HG02678 (cell line): ENCODE data around the gene CHSY1.

ENCODE experiments used
- ATAC-seq: cut with Tn5 transposase; IDR thresholded peaks from one replicate; pipeline ENCODE4 v1.9.1; 2021; ENCODE audit warnings: mild to moderate bottlenecking, moderate library complexity; ENCODE audit not compliant: unreplicated experiment

Gene CHSY1

GRCh38 chr15:101269479-101270223 is 17.8 kb upstream of the CHSY1 start:
- ATAC-seq = no peak

GRCh38 chr15:101267320-101268104 is 15.7 kb upstream of the CHSY1 start:
- no peak for ATAC-seq

- no peak for ATAC-seq
These were observed 14.9 kb upstream of the CHSY1 start for GRCh38 chr15:101266787-101267186.

DNA sequence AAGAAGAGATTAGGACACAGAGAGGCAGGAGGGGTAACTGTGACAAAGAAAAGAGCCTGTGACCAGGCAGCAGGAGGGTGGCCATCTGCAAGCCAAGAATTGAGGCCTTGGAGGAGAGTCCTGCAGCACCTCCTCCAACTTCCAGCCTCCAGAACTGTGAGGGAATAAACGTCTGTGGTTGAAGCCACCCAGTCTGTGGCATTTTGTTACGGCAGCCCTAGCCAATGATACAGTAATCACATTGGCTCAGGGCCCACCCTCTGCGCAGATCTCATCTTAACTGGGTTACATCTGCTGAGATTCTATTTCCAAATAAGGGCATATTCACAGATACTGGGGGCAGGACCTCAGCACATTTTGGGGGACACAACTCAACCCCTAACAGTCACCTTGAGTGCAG is 14.2 kb upstream of the CHSY1 start:
- ATAC-seq = no peak

- peak; percentile 61 for ATAC-seq
These were observed 13.2 kb upstream of the CHSY1 start for GRCh38 chr15:101264911-101265641.

DNA sequence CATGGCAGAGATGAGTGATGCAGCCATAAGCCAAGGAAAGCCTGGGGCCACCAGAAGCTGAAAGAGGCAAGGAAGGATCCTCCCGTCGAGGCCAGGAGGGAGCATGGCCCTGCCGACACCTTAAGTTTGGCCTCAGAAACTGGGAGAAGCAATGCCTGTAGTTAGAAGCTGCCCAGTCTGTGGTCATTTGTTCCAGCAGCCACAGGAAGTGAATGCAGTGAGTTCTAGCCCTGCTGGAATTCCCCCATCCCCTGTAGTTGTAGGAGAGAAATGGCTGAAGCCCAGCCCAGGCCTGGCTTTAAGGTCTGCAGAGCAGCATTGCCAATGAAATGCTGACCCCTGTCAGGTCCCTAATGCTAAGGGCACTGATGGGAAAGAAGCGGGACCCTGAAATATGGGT is 12.2 kb upstream of the CHSY1 start:
- peak; percentile 40 for ATAC-seq

- no peak for ATAC-seq
These were observed 10.7 kb upstream of the CHSY1 start for GRCh38 chr15:101262551-101262950.

GRCh38 chr15:101258238-101259144 is 6.6 kb upstream of the CHSY1 start:
- ATAC-seq = no peak

DNA sequence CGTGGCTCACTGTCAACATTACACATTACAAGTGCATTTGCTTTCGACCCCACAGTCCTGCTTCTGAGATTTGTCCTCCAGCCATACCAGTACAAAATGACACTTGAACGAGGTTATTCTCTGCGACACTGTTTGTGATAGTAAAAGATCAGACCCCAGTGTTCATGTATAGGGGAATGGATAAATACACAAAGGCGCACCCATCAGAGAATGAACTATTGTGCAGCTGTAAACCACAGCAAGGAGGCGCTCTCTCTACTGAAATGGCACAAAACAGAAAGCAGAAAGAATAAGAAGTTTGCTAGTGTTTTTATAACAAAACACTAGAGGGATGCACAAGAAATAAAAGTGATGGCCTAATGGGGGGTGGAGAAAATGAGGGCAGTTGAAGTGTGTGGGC is 4.9 kb upstream of the CHSY1 start:
- no peak for ATAC-seq

DNA sequence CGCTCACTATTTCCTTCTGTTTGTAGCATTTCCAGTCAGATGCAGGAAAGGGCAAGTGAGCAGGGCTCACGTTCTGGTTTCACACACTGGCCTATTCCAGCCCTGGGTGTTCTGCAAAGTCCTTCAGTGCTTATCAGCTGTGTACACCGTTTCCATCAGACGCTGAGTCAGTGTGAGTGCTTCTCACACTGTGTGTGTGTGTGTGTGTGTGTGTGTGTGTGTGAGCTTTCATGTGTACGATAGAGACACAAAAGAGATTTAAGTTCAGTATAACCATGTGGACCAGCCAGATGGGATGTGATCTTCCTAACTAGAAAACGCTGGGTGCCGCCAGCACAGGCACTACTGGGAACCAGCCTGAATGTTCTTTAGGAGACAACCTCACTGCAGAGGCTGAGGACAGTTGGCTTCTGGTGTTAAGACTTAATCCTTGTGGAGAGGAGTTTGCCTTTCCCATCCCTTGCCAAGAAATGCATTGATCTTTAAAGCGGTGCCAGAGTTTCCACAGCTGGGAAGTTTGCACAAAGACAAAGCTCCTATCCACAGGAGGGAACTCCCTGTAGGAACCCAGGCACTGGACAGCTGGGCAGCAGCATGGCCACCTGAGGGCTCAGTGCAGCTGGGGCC is 3.9 kb upstream of the CHSY1 start:
- no peak for ATAC-seq

DNA sequence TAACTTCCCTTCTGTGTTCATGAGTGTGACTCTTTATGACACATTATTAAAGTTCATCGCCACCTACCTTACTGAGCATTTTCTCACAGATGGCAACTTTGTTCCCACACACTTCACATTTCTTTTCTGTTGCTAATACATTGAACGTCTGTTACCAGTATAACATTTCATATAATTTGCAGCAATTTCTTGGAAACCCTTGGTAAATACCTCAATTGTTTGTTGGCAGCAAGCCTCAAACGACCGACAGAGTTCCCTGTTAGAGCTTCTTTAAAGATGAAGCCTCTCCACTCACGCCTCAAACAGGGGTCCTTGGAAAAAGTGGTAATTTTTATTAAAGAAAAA is 3.2 kb upstream of the CHSY1 start:
- no peak for ATAC-seq

DNA sequence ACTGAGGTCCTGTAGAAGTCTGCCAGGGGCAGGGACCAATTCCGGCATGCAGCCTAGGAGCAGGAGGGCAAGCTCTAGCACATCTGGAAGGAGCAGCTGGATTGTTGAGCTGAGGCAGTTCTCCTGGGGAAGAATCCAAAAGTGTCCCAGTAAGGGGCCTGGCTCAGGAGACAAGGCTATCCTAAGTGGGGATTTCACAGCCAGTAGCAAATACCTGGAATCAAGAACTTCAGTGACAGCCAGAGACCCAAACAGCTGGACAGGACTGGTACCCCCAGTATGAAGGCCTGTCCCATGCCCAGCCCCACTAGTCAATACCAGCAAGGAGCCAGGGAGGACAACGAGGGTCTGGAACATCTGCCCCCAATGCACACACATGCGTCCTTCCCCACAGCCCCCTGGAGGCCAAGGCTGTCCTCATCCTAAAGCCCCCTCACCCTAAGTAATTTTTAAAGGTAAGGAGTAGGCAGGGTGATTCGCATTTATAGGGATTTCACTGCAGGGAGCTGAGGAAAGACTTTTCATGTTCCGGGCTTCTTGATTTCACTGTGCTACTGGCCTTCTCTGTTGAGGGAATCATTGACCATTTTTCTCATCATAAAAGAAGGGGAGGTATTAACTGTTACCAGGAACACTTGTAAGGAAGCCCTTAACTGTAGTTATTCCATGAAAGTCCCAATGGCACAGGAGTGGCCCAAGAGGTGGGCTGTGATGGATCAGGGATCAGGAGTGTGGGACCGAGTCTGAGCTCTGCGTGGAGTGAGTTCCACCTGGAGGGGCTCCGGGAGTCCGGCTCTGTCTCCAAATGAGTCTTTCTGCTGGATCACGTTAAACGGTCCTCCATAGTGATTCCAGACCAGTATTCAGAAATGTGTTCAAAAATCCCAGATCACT is 2.6 kb upstream of the CHSY1 start:
- no peak for ATAC-seq

- ATAC-seq = no peak
These were observed 988 bp upstream of the CHSY1 start for GRCh38 chr15:101252836-101253235.

- peak; percentile 35 for ATAC-seq
These were observed 697 bp downstream of the CHSY1 start for GRCh38 chr15:101250873-101251829.

GRCh38 chr15:101250341-101250831 is 1.5 kb downstream of the CHSY1 start:
- no peak for ATAC-seq

DNA sequence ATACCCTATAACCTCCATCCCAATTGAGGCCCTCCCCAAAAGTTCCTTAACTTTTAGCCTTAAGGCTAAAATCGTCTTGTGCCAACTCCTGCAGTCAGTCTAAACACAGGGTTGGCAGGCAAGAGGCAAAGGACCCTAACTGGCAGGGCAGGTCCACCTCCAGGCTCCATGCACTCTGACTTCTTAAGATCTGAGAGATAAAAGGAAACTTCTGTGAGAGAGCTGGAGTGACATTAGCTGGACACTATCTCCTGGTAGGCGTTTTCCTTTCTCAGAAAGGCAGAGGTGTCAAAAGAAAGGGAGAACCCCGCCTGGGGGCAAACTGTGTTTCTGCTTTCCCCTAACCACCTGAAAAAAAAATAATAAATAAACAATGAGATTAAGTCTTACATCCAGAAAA is 3.6 kb downstream of the CHSY1 start:
- ATAC-seq = no peak

DNA sequence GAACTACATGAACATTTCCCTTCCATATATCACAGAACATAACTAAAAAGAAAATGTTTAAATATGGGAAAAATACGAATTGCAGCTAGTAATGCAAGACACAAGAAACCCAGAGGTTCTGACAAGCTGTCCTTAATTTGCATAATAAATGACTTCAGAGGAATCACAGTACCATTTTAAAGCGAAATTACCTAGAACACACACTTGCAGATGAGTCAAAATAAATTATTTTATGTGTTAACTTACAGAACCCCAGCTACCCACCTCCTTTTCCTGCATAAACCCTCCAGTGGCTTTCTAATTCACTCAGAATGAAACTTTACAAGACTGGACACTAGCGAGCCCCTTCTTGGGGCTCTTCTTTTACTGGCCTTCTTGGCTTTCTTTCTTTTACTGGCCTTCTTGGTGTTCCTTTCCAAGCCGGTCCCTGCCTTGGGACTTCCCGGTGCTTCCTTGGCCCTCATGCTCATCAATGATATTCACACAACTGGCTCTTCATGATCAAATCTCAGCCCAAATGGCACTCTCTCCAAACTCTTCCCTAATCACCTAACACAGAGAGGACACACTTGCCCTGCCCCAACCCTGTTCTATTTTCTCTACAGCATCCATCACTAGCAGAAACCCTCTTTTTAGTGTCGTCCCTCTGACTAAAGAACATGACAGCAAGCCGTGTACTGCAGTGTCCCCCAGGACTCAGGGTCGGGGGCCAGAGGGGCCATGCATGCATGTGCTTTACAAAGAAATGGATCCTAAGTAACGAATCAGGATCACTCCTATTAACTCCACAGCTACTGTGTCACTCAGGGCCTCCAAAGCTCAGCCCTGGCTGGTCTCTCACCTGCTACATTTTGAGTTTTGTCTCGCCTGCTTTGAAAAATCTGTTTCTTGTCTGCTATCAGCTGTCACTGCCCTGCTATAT is 4.8 kb downstream of the CHSY1 start:
- no peak for ATAC-seq
